HG02642 (cell line): ENCODE results near the gene ZNF296.

ENCODE experiments used
- ATAC-seq: cut with Tn5 transposase; IDR thresholded peaks from one replicate; pipeline ENCODE4 v1.9.1; 2021; ENCODE audit warnings: mild to moderate bottlenecking; ENCODE audit not compliant: unreplicated experiment, poor library complexity

ZNF296 gene

DNA sequence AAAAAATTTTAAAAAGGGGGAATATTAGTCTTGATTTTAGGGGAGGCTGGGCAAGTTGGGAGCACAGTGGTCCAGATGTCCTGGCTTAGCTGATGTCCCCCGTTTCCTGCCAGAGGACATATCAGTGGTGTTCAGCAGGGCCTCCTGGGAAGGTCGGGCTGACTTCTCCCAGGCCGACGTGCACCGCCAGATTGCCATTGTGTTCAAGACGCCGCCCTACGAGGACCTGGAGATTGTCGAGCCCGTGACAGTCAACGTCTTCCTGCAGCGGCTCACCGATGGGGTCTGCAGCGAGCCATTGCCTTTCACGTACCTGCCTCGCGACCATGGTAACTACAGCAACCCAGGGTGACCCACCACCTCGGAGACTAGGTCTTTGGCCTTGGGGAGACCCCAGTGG is 43.9 kb downstream of the ZNF296 start:
- no peak for ATAC-seq

DNA sequence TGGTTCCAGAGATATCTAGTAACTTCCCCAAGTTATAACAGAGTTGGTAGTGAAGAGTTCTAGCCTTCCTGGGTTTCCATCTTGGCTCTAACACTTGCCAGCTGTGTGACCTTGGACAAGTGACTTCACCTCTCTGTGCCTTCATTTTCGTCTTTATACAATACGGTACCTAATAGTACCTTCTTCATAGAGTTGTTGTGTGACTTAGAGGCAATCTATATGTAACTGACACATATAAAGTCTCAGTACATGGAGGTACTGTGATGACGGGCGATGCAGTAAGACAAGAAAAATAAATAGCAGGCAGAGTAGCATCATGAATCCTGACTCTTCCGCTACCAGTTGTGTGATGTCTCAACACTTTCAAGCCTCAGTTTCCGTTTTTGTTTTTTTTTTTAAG is 45.5 kb downstream of the ZNF296 start:
- ATAC-seq = no peak

DNA sequence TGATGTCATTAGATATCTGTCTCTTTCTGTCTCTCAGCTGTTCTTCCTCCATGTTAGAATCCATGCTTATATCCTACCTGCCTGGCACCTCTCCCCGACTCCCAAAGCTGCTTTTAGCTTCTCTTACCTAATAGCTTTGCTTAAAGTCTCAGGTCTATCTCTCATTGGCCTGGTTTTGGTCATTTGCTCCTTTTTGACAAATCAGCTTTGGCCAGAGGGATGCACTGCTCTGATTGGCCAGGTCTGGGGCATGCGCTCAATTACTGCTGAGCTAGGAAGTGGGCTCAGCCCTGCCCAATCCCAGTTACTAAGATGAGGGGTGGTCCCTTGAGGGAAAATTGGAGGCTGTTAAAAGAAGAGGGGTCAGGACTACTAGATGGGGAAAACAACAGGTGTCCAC is 48.9 kb downstream of the ZNF296 start:
- no peak for ATAC-seq

DNA sequence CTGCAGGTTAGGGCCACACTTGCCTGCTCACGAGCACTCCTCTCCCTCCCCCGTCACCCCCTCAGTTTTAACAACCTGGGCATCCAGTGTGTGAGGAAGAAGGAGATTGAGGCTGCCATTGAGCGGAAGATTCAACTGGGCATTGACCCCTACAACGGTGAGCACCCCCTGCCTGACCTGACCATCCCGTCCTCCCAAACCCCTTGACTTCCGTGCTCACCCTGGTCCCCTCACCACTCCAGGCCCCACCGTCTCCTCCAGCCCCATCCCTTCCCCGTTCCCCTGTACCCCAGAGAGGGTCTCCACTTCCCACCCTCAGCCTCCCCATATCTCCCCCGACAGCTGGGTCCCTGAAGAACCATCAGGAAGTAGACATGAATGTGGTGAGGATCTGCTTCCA is 51.0 kb downstream of the ZNF296 start:
- no peak for ATAC-seq

DNA sequence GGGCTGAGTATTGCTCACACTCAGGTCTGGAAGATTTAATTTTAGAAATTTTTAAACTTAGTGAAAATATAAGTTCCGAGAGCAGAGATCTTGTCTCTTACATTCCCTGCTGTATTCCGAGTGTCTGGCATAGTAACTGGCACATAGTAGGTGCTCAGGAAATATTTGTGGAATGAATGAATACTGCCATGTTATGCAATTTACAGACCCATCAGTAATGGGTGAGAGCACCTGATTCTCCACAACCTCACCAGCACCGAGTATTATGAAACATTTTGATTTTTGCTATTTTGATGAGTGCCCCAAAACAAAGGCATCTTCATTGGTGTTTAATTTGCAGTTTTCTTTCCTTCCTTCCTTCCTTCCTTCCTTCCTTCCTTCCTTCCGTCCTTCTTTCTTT is 53.2 kb downstream of the ZNF296 start:
- no peak for ATAC-seq

DNA sequence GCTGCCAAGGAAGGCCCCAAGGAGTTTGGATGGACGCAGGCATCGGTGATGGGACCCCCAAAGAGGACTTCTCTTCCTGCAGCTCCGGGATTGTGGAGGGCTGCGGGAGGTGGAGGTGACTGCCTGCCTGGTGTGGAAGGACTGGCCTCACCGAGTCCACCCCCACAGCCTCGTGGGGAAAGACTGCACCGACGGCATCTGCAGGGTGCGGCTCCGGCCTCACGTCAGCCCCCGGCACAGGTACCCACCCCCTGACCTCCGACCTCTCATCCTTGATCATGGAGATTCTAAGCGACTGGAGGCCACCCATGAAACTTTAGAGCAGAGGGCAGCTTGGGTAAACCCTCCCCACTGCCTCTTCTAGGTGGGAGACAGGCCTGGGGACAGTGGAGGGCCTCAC is 54.3 kb downstream of the ZNF296 start:
- no peak for ATAC-seq
